ENCODE results near the gene PTPN14. TPM values are rescaled to one million over a fixed set of nuclear protein-coding genes. Genes with fewer than 3 reads are reported as not detected.

Gene PTPN14
- total RNA-seq, 1 donor: 104 TPM

DNA sequence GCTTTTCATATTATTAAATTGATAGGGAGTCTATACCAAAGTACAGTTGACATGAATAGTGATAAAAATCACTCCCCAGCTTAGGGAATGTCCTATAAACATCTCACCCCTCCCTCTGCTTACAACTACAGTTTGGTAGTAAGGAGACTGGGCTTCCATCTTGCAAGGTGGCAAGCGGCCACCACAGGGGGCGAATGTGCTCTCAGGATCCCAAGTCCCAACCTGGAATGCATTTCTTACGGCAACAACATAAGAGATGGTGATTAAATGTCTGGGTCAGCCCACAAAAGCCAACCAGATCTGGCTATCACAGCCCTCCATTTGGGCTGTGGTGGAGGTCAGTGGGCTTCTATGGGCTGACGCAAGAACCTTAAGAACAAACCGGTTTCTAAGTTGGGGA lies 202.4 kb downstream of the PTPN14 start:
- H3K4me3 ChIP-seq (ENCODE audit: low read depth, low read length): no peak overlapping the region
- TF ChIP-seq, protein P1, sequence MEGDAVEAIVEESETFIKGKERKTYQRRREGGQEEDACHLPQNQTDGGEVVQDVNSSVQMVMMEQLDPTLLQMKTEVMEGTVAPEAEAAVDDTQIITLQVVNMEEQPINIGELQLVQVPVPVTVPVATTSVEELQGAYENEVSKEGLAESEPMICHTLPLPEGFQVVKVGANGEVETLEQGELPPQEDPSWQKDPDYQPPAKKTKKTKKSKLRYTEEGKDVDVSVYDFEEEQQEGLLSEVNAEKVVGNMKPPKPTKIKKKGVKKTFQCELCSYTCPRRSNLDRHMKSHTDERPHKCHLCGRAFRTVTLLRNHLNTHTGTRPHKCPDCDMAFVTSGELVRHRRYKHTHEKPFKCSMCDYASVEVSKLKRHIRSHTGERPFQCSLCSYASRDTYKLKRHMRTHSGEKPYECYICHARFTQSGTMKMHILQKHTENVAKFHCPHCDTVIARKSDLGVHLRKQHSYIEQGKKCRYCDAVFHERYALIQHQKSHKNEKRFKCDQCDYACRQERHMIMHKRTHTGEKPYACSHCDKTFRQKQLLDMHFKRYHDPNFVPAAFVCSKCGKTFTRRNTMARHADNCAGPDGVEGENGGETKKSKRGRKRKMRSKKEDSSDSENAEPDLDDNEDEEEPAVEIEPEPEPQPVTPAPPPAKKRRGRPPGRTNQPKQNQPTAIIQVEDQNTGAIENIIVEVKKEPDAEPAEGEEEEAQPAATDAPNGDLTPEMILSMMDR (IDR thresholded peaks at IDR 0.05; ENCODE audit: insufficient read depth, low read depth, low read length): no peak
- no peak for DNase-seq (ENCODE audit: low read depth)

DNA sequence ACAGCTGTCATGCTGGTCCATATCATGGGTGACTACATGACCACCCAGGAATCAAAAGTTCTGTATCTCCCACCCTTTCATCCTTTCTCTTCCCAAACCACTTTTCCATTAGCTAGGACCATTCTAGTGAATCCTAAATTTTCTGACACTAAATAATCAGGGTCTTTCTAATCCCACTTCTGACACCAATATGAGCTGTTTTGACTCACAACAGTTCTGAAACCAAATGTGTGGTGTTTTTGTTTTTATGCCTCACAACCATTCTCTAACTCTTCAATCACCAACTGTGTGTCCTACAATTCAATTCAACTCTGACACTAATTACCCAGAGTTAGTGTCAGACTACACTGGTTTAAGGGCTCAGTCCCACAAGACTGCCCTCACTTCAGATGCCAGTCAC lies 206.5 kb downstream of the PTPN14 start:
- no peak for DNase-seq (ENCODE audit: low read depth)
- TF ChIP-seq, protein P1 (IDR thresholded peaks at IDR 0.05; ENCODE audit: insufficient read depth, low read depth, low read length): no peak
- H3K4me3 ChIP-seq (ENCODE audit: low read depth, low read length): no peak overlapping the region

DNA sequence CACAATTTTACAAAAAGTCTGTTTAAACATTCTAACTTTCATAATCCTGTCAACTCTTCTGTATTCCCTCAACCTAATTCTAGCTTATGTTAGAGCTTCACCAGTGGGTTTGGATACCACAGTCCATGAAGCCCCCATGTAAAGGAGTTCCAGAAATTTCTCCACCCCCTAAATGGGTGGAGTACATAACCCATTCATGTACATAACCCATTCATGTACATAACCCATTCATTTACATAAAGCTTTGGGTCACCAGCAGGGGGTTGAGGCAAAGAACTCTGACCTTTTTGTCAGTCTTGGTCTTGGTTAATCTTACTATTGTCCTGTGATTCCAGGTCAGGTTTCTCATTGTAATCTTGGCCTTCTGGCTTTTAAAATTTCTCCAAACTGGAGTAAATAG lies 208.9 kb downstream of the PTPN14 start:
- TF ChIP-seq, protein P1 (IDR thresholded peaks at IDR 0.05; ENCODE audit: insufficient read depth, low read depth, low read length): no peak
- no peak overlapping the region for H3K4me3 ChIP-seq (ENCODE audit: low read depth, low read length)
- DNase-seq (ENCODE audit: low read depth): no peak

DNA sequence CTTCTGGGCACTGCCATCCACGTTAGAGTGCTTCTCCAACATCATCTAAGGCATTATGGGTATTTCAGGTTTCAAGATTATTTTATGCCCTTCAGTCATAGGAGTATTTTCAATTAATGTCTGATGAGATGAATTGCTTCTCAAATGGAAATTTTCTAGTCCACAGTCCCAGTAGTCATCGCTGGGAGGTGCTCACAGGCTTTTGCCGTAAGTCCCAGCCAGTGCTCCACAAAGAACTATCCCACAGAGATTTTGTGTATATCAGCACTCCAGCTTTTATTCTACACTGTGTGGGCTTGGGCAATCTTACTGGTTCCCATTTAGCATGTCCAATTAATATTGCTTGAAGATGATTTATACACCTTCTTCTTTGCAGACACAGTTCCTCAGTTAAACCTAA lies 209.5 kb downstream of the PTPN14 start:
- TF ChIP-seq, protein P1 (IDR thresholded peaks at IDR 0.05; ENCODE audit: insufficient read depth, low read depth, low read length): peak; percentile 31
- DNase-seq (ENCODE audit: low read depth): peak; percentile 29

DNA sequence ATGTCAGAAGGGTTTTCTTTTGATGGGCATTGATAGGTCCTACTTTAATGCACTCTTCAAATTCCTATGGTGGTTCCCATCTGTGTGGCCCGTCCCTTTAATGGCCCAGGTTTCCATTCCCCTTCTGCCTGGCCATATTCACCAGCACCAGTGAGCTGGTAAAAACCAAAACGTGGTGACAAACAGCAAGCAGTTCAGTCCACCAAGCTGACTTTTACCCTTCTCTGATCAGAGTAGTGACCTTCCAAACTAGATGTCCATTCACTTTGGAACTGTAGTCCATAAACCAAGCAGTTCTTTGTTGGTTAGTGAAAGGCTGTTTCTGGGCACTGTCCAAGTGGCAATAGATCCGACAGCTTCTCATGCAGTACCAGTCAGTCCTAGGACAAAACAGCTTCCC lies 209.9 kb downstream of the PTPN14 start:
- DNase-seq (ENCODE audit: low read depth): no peak
- H3K4me3 ChIP-seq (ENCODE audit: low read depth, low read length): no peak overlapping the region
- TF ChIP-seq, protein P1 (IDR thresholded peaks at IDR 0.05; ENCODE audit: insufficient read depth, low read depth, low read length): no peak

More for the DNA sequence above, 209.5 kb downstream of the PTPN14 start:
- no peak overlapping the region for H3K4me3 ChIP-seq (ENCODE audit: low read depth, low read length)

DNA sequence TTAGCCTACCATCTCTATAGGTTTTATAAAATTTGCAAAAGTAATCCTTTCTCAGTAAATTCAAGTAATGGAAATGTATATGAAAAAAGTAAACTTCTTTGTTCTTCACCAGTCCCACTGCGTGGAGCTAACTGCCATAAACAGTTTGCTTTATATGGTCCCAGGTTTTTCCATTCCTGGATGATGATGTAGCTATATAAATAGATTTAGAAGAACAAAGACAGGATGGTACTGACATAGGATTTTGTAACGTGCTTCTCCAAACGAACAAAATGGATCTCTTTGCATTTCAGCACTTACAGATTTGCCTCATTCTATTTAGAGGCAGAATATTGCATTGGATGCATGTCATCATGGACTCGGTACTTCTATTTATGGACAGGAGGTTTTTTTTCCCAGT lies 213.2 kb downstream of the PTPN14 start:
- H3K4me3 ChIP-seq (ENCODE audit: low read depth, low read length): no peak overlapping the region
- TF ChIP-seq, protein P1 (IDR thresholded peaks at IDR 0.05; ENCODE audit: insufficient read depth, low read depth, low read length): no peak
- no peak for DNase-seq (ENCODE audit: low read depth)

DNA sequence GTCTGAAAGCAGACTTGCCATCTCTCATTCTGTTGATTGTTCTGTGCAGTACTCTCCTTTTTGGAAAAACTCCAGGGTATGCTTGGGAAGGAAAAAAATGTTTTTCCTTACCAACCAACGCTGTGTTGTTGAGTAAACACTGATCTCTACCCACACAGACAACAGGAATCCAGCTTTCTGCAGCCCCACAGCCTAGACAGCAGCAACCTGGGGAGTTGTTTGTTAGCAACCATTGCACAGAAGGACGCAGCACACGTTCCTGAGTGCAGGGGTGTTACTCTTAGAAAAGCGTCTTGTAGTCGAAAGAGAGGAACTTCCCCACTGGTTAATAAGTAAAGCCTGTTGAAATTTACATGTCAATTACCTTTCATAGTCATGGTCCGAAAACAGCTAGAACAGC lies 213.9 kb downstream of the PTPN14 start:
- H3K4me3 ChIP-seq (ENCODE audit: low read depth, low read length): no peak overlapping the region
- TF ChIP-seq, protein P1 (IDR thresholded peaks at IDR 0.05; ENCODE audit: insufficient read depth, low read depth, low read length): no peak
- DNase-seq (ENCODE audit: low read depth): peak; percentile 55
